Activated naive CD4-positive, alpha-beta T cell treated with anti-CD3 and anti-CD28 coated beads, Interleukin-2, amount 10 ng/mL, durations not matched to agents 7 days and 5 days (primary cell): ENCODE measurements around the gene IQCM.

Source experiments
- CTCF ChIA-PET: fragments of 350-600 bp; sonication (Branson Sonifier 250); formaldehyde crosslinking; loops from one replicate; lab custom pipeline; 2021; ENCODE audit warnings: antibody characterized with exemption; lab: Charles Lee
- DNase-seq: peaks from one replicate; pipeline ENCODE4 v3.0.0-alpha.2; 2020
- H3K27ac Mint-ChIP-seq: one replicate; pipeline ENCODE4 v1.8.0; 2021; ENCODE audit warnings: mild to moderate bottlenecking, moderate library complexity, mixed read lengths
- H3K27me3 Mint-ChIP-seq: one replicate; pipeline ENCODE4 v1.8.0; 2021; ENCODE audit warnings: mild to moderate bottlenecking, mixed read lengths
- H3K36me3 Mint-ChIP-seq: one replicate; pipeline ENCODE4 v1.8.0; 2021; ENCODE audit warnings: mixed read lengths
- H3K4me1 Mint-ChIP-seq: one replicate; pipeline ENCODE4 v1.8.0; 2021; ENCODE audit warnings: mixed read lengths
- H3K4me3 Mint-ChIP-seq: one replicate; pipeline ENCODE4 v1.8.0; 2021; ENCODE audit warnings: mild to moderate bottlenecking, moderate library complexity, mixed read lengths
- H3K9me3 Mint-ChIP-seq: one replicate; pipeline ENCODE4 v1.8.0; 2021; ENCODE audit warnings: mixed read lengths

IQCM gene

GRCh38 chr4:149747646-149748045 is 68.0 kb downstream of the IQCM start:
- CTCF ChIA-PET: no interaction called here
- H3K27me3 Mint-ChIP-seq: no peaks in the 10 kb centered on the region
- no peak for DNase-seq

GRCh38 chr4:149746276-149746675 is 69.4 kb downstream of the IQCM start:
- no peaks in the 10 kb centered on the region for H3K9me3 Mint-ChIP-seq
- no peaks in the 10 kb centered on the region for H3K36me3 Mint-ChIP-seq
- H3K4me3 Mint-ChIP-seq: no peak overlapping the region
- CTCF ChIA-PET: no interaction called here
- no peaks in the 10 kb centered on the region for H3K27me3 Mint-ChIP-seq
- H3K4me1 Mint-ChIP-seq: no peaks in the 10 kb centered on the region
- no peak for DNase-seq
- no peak overlapping the region for H3K27ac Mint-ChIP-seq

More at GRCh38 chr4:149747646-149748045, 68.0 kb downstream of the IQCM start:
- Mint-ChIP-seq H3K27ac (no peak overlapping the region), H3K4me3 (no peak overlapping the region), H3K9me3 (no peaks in the 10 kb centered on the region), H3K36me3 (no peaks in the 10 kb centered on the region), H3K4me1 (no peaks in the 10 kb centered on the region)

GRCh38 chr4:149741186-149741831 is 74.3 kb downstream of the IQCM start:
- Mint-ChIP-seq H3K27ac (no peak overlapping the region), H3K27me3 (no peaks in the 10 kb centered on the region), H3K4me1 (no peaks in the 10 kb centered on the region), H3K9me3 (no peaks in the 10 kb centered on the region), H3K4me3 (no peak overlapping the region), H3K36me3 (no peaks in the 10 kb centered on the region)
- no peak for DNase-seq
- CTCF ChIA-PET: interaction anchor here (0.6 kb wide), 1 partner anchor 125 kb away, joined by 3 read pairs; no protein-coding TSS in a partner anchor

- CTCF ChIA-PET: no interaction called here
Observed at GRCh38 chr4:149738156-149738555, 77.5 kb downstream of the IQCM start.

GRCh38 chr4:149735796-149736195 is 79.8 kb downstream of the IQCM start:
- Mint-ChIP-seq H3K4me3 (no peak overlapping the region), H3K27ac (no peak overlapping the region), H3K9me3 (peaks cover 1% of the 10 kb centered on the region), H3K4me1 (no peaks in the 10 kb centered on the region), H3K36me3 (no peaks in the 10 kb centered on the region), H3K27me3 (no peaks in the 10 kb centered on the region)
- DNase-seq: no peak
- CTCF ChIA-PET: no interaction called here

More at GRCh38 chr4:149738156-149738555, 77.5 kb downstream of the IQCM start:
- Mint-ChIP-seq H3K27ac (no peak overlapping the region), H3K36me3 (no peaks in the 10 kb centered on the region), H3K4me1 (no peaks in the 10 kb centered on the region), H3K9me3 (no peaks in the 10 kb centered on the region), H3K4me3 (no peak overlapping the region), H3K27me3 (no peaks in the 10 kb centered on the region)
- no peak for DNase-seq

- CTCF ChIA-PET: no interaction called here
- Mint-ChIP-seq H3K4me3 (no peak overlapping the region), H3K36me3 (no peaks in the 10 kb centered on the region), H3K27ac (no peak overlapping the region), H3K9me3 (peaks cover 1% of the 10 kb centered on the region), H3K4me1 (no peaks in the 10 kb centered on the region), H3K27me3 (no peaks in the 10 kb centered on the region)
- no peak for DNase-seq
Observed at GRCh38 chr4:149728444-149728843, 87.2 kb downstream of the IQCM start.

- peaks cover 1% of the 10 kb centered on the region for H3K9me3 Mint-ChIP-seq
- H3K27me3 Mint-ChIP-seq: no peaks in the 10 kb centered on the region
- CTCF ChIA-PET: no interaction called here
Observed at GRCh38 chr4:149727663-149728062, 88.0 kb downstream of the IQCM start.

GRCh38 chr4:149723065-149723464 is 92.6 kb downstream of the IQCM start:
- no peak for DNase-seq
- H3K4me3 Mint-ChIP-seq: no peak overlapping the region
- no peaks in the 10 kb centered on the region for H3K27me3 Mint-ChIP-seq
- no peaks in the 10 kb centered on the region for H3K4me1 Mint-ChIP-seq
- H3K9me3 Mint-ChIP-seq: no peaks in the 10 kb centered on the region
- CTCF ChIA-PET: no interaction called here
- H3K36me3 Mint-ChIP-seq: no peaks in the 10 kb centered on the region
- no peak overlapping the region for H3K27ac Mint-ChIP-seq

More at GRCh38 chr4:149727663-149728062, 88.0 kb downstream of the IQCM start:
- Mint-ChIP-seq H3K27ac (no peak overlapping the region), H3K4me1 (no peaks in the 10 kb centered on the region), H3K36me3 (no peaks in the 10 kb centered on the region), H3K4me3 (no peak overlapping the region)
- DNase-seq: no peak

- CTCF ChIA-PET: no interaction called here
- H3K36me3 Mint-ChIP-seq: no peaks in the 10 kb centered on the region
- H3K9me3 Mint-ChIP-seq: peaks cover 4% of the 10 kb centered on the region
- no peaks in the 10 kb centered on the region for H3K27me3 Mint-ChIP-seq
- no peak overlapping the region for H3K4me3 Mint-ChIP-seq
- no peaks in the 10 kb centered on the region for H3K4me1 Mint-ChIP-seq
- no peak overlapping the region for H3K27ac Mint-ChIP-seq
- no peak for DNase-seq
Observed at GRCh38 chr4:149719806-149720205, 95.8 kb downstream of the IQCM start.

GRCh38 chr4:149719357-149719756 is 96.3 kb downstream of the IQCM start:
- CTCF ChIA-PET: no interaction called here
- Mint-ChIP-seq H3K4me1 (no peaks in the 10 kb centered on the region), H3K27me3 (no peaks in the 10 kb centered on the region), H3K36me3 (no peaks in the 10 kb centered on the region), H3K9me3 (peaks cover 4% of the 10 kb centered on the region), H3K4me3 (no peak overlapping the region), H3K27ac (no peak overlapping the region)
- no peak for DNase-seq

- H3K36me3 Mint-ChIP-seq: no peaks in the 10 kb centered on the region
- no peak overlapping the region for H3K27ac Mint-ChIP-seq
- no peak overlapping the region for H3K4me3 Mint-ChIP-seq
- peaks cover 4% of the 10 kb centered on the region for H3K9me3 Mint-ChIP-seq
- DNase-seq: no peak
- no peaks in the 10 kb centered on the region for H3K27me3 Mint-ChIP-seq
- CTCF ChIA-PET: no interaction called here
- no peaks in the 10 kb centered on the region for H3K4me1 Mint-ChIP-seq
Observed at GRCh38 chr4:149718500-149718899, 97.1 kb downstream of the IQCM start.

GRCh38 chr4:149716728-149717127 is 98.9 kb downstream of the IQCM start:
- CTCF ChIA-PET: no interaction called here
- Mint-ChIP-seq H3K27me3 (no peaks in the 10 kb centered on the region), H3K27ac (no peak overlapping the region), H3K36me3 (no peaks in the 10 kb centered on the region), H3K9me3 (peaks cover 4% of the 10 kb centered on the region), H3K4me1 (no peaks in the 10 kb centered on the region), H3K4me3 (no peak overlapping the region)
- DNase-seq: no peak

- H3K36me3 Mint-ChIP-seq: no peaks in the 10 kb centered on the region
- H3K27me3 Mint-ChIP-seq: no peaks in the 10 kb centered on the region
- CTCF ChIA-PET: no interaction called here
- H3K27ac Mint-ChIP-seq: no peak overlapping the region
- DNase-seq: no peak
- no peaks in the 10 kb centered on the region for H3K4me1 Mint-ChIP-seq
- peaks cover 4% of the 10 kb centered on the region for H3K9me3 Mint-ChIP-seq
- H3K4me3 Mint-ChIP-seq: no peak overlapping the region
Observed at GRCh38 chr4:149715822-149716585, 99.6 kb downstream of the IQCM start.

- Mint-ChIP-seq H3K27me3 (no peaks in the 10 kb centered on the region), H3K4me1 (no peaks in the 10 kb centered on the region), H3K9me3 (peaks cover 4% of the 10 kb centered on the region), H3K27ac (no peak overlapping the region), H3K4me3 (no peak overlapping the region), H3K36me3 (no peaks in the 10 kb centered on the region)
- CTCF ChIA-PET: no interaction called here
- no peak for DNase-seq
Observed at GRCh38 chr4:149713031-149713430, 102.6 kb downstream of the IQCM start.
